ENCODE results near the gene RAB11FIP4. TPM values are rescaled to one million over a fixed set of nuclear protein-coding genes. Genes with fewer than 3 reads are reported as not detected.
A peak's percentile ranks its signal among the peaks of the same experiment; 100 is the strongest.
"Not testable (repeated sequence)": the region's sequence is repeated elsewhere in the genome, so short reads cannot be mapped to it uniquely, and the experiment has no call there.

Gene RAB11FIP4, protein sequence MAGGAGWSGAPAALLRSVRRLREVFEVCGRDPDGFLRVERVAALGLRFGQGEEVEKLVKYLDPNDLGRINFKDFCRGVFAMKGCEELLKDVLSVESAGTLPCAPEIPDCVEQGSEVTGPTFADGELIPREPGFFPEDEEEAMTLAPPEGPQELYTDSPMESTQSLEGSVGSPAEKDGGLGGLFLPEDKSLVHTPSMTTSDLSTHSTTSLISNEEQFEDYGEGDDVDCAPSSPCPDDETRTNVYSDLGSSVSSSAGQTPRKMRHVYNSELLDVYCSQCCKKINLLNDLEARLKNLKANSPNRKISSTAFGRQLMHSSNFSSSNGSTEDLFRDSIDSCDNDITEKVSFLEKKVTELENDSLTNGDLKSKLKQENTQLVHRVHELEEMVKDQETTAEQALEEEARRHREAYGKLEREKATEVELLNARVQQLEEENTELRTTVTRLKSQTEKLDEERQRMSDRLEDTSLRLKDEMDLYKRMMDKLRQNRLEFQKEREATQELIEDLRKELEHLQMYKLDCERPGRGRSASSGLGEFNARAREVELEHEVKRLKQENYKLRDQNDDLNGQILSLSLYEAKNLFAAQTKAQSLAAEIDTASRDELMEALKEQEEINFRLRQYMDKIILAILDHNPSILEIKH
- 10 to 100 TPM in 6 of 8 experiments, 1 to 10 TPM in 2; 7.0 to 44.2 (median 25.2) TPM for total RNA-seq

DNA sequence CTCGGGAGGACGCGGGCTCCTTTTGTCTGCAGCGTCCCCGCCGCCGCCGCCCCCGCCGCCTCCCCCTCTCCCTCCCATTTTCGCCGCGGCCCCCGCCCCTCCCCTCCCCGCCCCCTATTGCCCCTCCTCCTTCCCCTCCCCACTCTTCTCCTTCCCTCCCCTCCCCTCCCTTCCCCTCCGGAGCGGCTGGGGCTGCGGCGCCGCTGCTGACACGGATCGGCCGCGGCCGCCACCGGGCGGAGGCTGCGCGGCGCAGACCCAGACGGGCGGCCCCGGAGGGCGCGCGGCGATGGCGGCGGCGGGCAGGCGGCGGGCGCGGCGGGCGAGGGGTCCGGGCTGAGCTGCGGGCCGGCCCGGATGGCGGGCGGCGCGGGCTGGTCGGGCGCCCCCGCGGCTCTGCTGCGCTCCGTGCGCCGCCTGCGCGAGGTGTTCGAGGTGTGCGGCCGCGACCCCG is at the start of gene RAB11FIP4:
RAB11FIP4 (plus strand) TSS at position 180 of the 454 bp plus-strand sequence; CDS start at position 358, 178 bp downstream.
- WGBS, 10 experiments = no CpG with 5 or more reads among the region's 69 CpGs

DNA sequence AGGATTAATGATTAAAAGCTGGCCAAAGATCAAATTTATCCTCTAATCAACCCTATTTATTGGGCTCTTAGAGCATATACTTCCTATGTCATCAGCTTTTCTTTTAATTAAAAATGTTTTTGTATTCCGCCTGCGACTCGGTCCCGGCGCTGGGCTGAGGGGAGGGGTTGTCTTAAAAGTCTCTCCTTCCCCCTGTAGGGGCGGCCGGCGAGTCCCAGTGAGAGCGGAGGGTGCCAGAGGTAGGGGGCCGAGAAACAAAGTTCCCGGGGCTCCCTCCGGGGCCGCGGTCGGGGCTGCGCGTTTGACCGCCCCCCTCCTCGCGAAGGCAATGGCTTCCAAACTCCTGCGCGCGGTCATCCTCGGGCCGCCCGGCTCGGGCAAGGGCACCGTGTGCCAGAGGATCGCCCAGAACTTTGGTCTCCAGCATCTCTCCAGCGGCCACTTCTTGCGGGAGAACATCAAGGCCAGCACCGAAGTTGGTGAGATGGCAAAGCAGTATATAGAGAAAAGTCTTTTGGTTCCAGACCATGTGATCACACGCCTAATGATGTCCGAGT is 46.2 kb upstream of the RAB11FIP4 start:
- WGBS, 10 experiments = 100% methylated on average over 3 of the region's 34 CpGs; no CpG with 5 or more reads in 9 of the 10 experiments
- in situ Hi-C loops (cut with MboI; ENCODE audit: low pct_unique_long_range_greater_than_20kb in 2 of 9, low sequenced_read_pairs in 9 of 9, unreplicated experiment in 9 of 9); H3K4me3 ChIP-seq; H3K27ac ChIP-seq; H3K4me1 ChIP-seq (replicated peaks in 1 of 2): not testable (repeated sequence)
- ATAC-seq (replicated peaks in 6 of 8) = peak in 4 of 8 experiments; percentile 16 to 49 (median 24)

More for the DNA sequence above, at the start of gene RAB11FIP4:
- Histone ChIP-seq H3K27ac (peak within 1 kb of the TSS; percentile 49 to 79), H3K4me3 (peak within 1 kb of the TSS; percentile 59 to 97 (median 64)), H3K4me1 (replicated peaks in 1 of 2) (peaks cover 32 to 38% of the 10 kb centered on the region in 2 donors)
- in situ Hi-C loops (cut with MboI; ENCODE audit: low pct_unique_long_range_greater_than_20kb in 2 of 9, low sequenced_read_pairs in 9 of 9, unreplicated experiment in 9 of 9) = loop anchor here in 2 of 9 experiments (25.0 kb wide), 1 partner anchor 121 kb away; no protein-coding TSS in a partner anchor
- peak; percentile 35 to 74 (median 66) for ATAC-seq (replicated peaks in 6 of 8)

DNA sequence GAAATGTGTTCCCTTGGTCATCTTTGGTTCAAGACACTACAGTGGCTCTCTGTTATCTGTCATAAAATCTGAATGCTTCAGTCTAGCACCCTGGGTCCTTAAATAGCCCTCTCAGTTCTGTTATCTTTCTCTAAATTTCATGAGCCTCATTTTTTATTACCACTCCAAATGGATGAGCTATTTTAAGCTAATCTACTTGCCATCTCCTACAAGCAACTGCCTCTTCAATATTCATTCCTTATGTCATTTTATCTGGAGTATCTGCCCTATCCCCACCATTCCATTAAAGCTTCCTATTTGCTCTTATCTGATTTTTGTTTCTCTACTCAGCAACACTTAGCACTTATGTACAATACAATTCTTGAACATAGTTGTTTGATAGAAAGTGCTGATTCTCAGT is 42.0 kb upstream of the RAB11FIP4 start:
- Histone ChIP-seq H3K4me3 (no peak overlapping the region), H3K4me1 (replicated peaks in 1 of 2) (no peaks in the 10 kb centered on the region), H3K27ac (no peak overlapping the region)
- ATAC-seq (replicated peaks in 6 of 8) = no peak
- in situ Hi-C loops (cut with MboI; ENCODE audit: low pct_unique_long_range_greater_than_20kb in 2 of 9, low sequenced_read_pairs in 9 of 9, unreplicated experiment in 9 of 9) = no loop called here

DNA sequence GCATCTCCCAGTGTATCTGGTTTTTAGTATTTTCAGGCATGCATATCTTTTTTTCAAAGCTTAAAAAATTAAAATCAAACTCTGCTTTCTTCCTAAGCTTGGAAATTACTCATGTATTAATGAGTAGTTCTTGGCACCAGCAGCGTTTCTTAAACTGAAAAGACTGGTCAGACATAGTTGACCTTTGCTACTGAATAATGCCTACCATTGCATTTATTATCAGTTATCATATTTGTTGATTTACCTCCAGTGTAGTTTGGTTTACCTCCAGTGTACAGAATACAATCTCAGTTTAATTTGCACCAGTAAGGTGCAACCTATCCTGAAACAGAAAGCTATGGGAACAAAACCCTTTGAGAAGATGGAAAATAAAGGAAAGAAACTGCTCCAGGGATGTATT is 35.5 kb upstream of the RAB11FIP4 start:
- no peak overlapping the region for H3K27ac ChIP-seq
- H3K4me1 ChIP-seq (replicated peaks in 1 of 2) = no peaks in the 10 kb centered on the region
- WGBS, 10 experiments = 0 to 100% (median 75%) methylated on average over 1 of the region's 1 CpG; no CpG with 5 or more reads in 2 of the 10 experiments
- H3K4me3 ChIP-seq = no peak overlapping the region
- ATAC-seq (replicated peaks in 6 of 8) = no peak
- in situ Hi-C loops (cut with MboI; ENCODE audit: low pct_unique_long_range_greater_than_20kb in 2 of 9, low sequenced_read_pairs in 9 of 9, unreplicated experiment in 9 of 9) = no loop called here

DNA sequence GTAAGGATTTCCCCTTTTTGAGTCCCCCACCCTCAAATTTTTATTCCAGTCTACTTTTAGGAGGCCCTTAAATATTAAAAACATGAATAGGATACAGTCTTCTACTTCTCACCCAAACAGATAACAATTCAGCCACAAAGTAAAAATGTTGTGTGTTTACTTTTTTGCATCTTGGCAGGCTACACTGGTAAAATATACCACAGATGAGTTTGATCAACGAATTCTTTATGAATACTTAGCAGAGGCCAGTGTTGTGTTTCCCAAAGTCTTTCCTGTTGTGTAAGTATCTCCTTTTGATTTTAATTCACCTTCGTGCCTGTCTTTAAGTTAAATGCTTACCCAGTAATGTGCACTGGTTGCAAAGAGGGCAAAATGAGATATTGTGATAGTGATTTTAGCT is 34.4 kb upstream of the RAB11FIP4 start:
- Histone ChIP-seq H3K27ac (no peak overlapping the region), H3K4me3 (no peak overlapping the region), H3K4me1 (replicated peaks in 1 of 2) (no peaks in the 10 kb centered on the region)
- no peak for ATAC-seq (replicated peaks in 6 of 8)
- in situ Hi-C loops (cut with MboI; ENCODE audit: low pct_unique_long_range_greater_than_20kb in 2 of 9, low sequenced_read_pairs in 9 of 9, unreplicated experiment in 9 of 9) = no loop called here
- 50 to 100% (median 94%) methylated on average over 1 to 2 of the region's 2 CpGs; no CpG with 5 or more reads in 1 of the 10 experiments for WGBS, 10 experiments

DNA sequence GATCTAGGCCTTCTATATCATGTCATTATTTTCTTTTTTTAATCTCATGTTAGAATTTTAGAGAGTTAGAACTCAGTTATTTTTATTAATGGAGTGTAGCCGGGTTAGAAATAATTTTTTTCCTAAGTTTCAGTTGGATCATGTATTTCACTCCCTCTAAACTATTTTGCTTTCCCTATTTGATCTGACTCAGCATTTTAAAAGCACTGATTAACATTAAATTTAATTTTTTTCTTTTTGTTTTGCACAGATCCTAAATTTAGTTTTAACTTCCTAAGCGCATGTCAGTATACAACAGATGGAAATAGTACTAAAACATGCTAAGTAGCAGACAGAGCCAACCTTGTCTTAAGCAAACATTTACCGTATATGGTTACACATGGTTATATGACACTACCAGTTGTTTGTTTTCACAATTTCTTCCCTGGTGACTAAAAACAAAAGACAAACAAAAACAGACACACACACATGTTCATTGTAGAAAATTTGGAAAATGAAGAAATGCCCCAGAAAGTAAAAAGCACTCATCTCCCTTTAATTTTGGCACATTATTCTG is 33.6 kb upstream of the RAB11FIP4 start:
- H3K27ac ChIP-seq = no peak overlapping the region

DNA sequence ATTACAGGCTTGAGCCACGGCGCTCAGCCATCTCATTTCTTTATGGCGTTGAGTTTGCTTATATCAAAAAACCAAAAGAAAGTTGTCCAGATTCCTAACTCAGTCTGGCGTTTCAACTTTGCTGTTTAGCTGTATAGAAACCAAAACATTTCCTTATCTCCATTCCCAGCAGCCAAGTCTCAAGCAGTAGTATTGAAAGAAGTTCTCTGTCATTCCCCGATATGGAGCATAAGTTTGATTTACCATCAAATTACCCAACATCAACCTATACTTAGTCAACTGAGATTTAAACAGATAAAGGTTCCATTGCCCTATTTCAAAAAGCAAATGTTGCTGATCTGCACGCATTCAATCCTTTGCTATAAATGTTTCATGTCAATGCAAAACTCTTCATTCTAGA is 27.5 kb upstream of the RAB11FIP4 start:
- Histone ChIP-seq H3K4me1 (replicated peaks in 1 of 2) (no peaks in the 10 kb centered on the region), H3K4me3 (no peak overlapping the region), H3K27ac (no peak overlapping the region)
- 94 to 100% (median 100%) methylated on average over 1 to 6 of the region's 6 CpGs; no CpG with 5 or more reads in 2 of the 10 experiments for WGBS, 10 experiments
- in situ Hi-C loops (cut with MboI; ENCODE audit: low pct_unique_long_range_greater_than_20kb in 2 of 9, low sequenced_read_pairs in 9 of 9, unreplicated experiment in 9 of 9) = no loop called here
- ATAC-seq (replicated peaks in 6 of 8) = no peak

More for the DNA sequence above, 33.6 kb upstream of the RAB11FIP4 start:
- Histone ChIP-seq H3K4me3 (no peak overlapping the region), H3K4me1 (replicated peaks in 1 of 2) (no peaks in the 10 kb centered on the region)
- WGBS, 10 experiments = 50 to 100% (median 89%) methylated on average over 2 to 3 of the region's 3 CpGs
- ATAC-seq (replicated peaks in 6 of 8) = peak in 3 of 8 experiments; percentile 85 to 97 (median 88)
- in situ Hi-C loops (cut with MboI; ENCODE audit: low pct_unique_long_range_greater_than_20kb in 2 of 9, low sequenced_read_pairs in 9 of 9, unreplicated experiment in 9 of 9) = no loop called here

DNA sequence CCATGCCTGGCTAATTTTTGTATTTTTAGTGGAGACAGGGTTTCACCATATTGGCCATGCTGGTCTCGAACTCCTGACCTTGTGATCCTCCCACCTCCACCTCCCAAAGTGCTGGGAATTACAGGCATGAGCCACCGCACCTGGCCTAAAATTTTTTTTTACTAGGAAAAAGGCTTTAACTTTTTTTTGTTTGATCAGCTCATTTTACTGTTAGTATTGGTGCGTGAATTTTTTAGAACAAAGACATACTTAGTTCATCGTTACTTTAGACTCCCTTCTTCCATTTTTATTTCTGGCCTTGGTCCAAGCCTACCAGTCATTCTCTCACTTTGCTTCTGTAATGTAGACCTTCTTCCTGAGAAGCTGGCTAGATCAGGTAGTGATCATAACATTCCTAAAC is 25.4 kb upstream of the RAB11FIP4 start:
- H3K27ac ChIP-seq = no peak overlapping the region
- no peak overlapping the region for H3K4me3 ChIP-seq
- in situ Hi-C loops (cut with MboI; ENCODE audit: low pct_unique_long_range_greater_than_20kb in 2 of 9, low sequenced_read_pairs in 9 of 9, unreplicated experiment in 9 of 9) = no loop called here
- 60 to 100% (median 96%) methylated on average over 2 to 4 of the region's 4 CpGs; no CpG with 5 or more reads in 1 of the 10 experiments for WGBS, 10 experiments
- H3K4me1 ChIP-seq (replicated peaks in 1 of 2) = no peaks in the 10 kb centered on the region
- no peak for ATAC-seq (replicated peaks in 6 of 8)

DNA sequence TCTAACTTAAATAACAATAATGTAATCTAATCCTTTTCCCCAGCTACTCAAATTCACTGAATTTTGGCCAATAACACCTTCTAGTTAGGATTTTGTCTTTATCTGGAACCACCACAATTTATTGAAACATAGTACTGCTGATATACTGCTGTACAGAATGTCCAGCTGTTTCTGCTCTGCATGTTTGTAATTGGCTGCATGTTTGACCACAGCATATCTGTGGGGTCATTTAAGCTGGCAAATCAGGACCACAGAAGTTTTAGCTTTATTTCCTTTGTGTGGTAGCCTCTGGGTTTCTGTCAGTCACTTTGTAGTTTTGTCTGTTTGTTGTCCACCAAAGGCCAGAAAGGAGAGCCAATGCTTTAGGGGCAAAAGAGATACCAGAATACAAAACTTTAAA is 22.2 kb upstream of the RAB11FIP4 start:
- Histone ChIP-seq H3K27ac (no peak overlapping the region), H3K4me3 (no peak overlapping the region), H3K4me1 (replicated peaks in 1 of 2) (no peaks in the 10 kb centered on the region)
- in situ Hi-C loops (cut with MboI; ENCODE audit: low pct_unique_long_range_greater_than_20kb in 2 of 9, low sequenced_read_pairs in 9 of 9, unreplicated experiment in 9 of 9) = no loop called here
- ATAC-seq (replicated peaks in 6 of 8) = no peak

DNA sequence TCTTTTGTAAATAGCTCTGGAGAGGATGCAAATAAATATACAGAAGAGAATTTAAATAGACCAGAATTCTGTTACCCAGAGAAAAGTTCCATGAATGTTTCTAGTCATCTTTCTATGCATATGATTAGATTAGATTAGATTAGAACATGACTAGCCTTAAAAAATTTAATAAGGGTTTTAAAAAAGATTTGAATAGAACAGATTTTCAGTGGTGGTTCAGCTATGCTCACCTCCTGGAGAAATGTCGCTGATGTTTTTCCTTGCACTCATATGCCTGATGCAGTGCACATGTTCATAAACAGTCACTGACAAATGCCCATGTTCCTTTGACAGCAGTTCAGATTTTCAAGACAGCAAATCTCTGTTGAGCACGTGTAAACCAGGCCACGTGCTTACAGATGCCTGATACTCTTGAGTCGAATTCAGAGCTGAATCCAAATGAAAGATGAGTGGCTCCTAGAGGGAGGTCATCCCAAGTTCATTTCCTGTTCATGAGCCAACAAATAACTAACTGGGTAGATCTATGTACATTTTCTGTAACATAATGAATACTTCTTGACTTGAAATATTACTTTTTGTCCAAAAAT is 19.9 kb upstream of the RAB11FIP4 start:
- WGBS, 10 experiments = 0 to 86% (median 58%) methylated on average over 1 to 4 of the region's 4 CpGs; no CpG with 5 or more reads in 1 of the 10 experiments
- no peak overlapping the region for H3K4me3 ChIP-seq
- peak in 3 of 8 experiments; percentile 84 to 90 (median 88) for ATAC-seq (replicated peaks in 6 of 8)
- H3K27ac ChIP-seq = no peak overlapping the region
- in situ Hi-C loops (cut with MboI; ENCODE audit: low pct_unique_long_range_greater_than_20kb in 2 of 9, low sequenced_read_pairs in 9 of 9, unreplicated experiment in 9 of 9) = no loop called here
- H3K4me1 ChIP-seq (replicated peaks in 1 of 2) = no peaks in the 10 kb centered on the region

DNA sequence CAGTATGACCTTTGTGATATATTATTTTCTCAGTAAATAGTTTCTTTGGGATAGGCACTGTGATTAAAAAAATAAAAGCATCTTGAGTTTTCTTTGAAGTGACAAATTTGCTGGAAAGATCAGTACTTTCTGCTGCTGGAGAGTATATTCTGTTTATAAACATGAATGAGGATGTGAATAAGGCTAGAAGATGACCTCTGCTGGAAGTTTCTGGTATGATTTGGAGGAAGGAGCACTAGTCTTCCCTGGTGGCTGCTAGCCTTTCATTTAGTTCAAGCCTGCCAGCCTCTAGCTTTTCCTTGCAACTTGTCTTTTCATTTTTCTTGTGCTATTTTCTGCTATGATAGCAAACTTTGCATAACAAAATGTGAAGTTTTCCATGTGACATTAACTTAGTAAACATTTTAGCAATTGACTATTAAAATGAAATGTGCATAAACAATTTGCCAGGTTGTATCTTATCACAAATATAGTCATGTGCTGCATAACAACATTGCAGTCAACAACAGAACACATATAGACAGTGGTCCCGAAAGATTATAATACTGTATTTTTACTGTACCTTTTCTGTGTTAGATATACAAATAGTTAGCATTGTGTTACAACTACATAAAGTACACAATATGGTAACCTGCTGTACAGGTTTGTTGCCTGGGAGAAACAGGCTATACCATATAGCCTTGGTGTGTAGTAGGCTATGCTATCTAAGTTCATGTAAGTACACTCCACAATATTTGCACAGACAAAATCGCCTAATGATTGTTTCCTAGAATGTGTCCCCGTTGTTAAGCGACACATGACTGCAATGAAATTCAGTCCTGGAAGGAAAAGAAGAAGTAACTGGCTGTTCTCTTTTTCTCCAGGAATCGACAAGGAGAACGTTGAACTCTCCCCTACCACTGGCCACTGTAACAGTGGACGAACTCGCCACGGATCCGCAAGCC is 18.1 kb upstream of the RAB11FIP4 start:
- WGBS, 10 experiments = 89 to 100% (median 92%) methylated on average over 3 to 10 of the region's 10 CpGs; no CpG with 5 or more reads in 1 of the 10 experiments
- peak in 4 of 8 experiments; percentile 33 to 81 (median 72) for ATAC-seq (replicated peaks in 6 of 8)
- in situ Hi-C loops (cut with MboI; ENCODE audit: low pct_unique_long_range_greater_than_20kb in 2 of 9, low sequenced_read_pairs in 9 of 9, unreplicated experiment in 9 of 9) = no loop called here
- Histone ChIP-seq H3K4me3 (no peak overlapping the region), H3K27ac (no peak overlapping the region), H3K4me1 (replicated peaks in 1 of 2) (no peaks in the 10 kb centered on the region)

DNA sequence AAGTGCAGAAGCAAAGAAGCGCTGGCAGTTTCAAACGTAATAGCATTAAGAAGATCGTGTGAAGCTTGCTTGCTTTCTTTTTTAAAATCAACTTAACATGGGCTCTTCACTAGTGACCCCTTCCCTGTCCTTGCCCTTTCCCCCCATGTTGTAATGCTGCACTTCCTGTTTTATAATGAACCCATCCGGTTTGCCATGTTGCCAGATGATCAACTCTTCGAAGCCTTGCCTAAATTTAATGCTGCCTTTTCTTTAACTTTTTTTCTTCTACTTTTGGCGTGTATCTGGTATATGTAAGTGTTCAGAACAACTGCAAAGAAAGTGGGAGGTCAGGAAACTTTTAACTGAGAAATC is 17.4 kb upstream of the RAB11FIP4 start:
- no peak overlapping the region for H3K4me3 ChIP-seq
- no peak overlapping the region for H3K27ac ChIP-seq
- no peaks in the 10 kb centered on the region for H3K4me1 ChIP-seq (replicated peaks in 1 of 2)
- no peak for ATAC-seq (replicated peaks in 6 of 8)
- in situ Hi-C loops (cut with MboI; ENCODE audit: low pct_unique_long_range_greater_than_20kb in 2 of 9, low sequenced_read_pairs in 9 of 9, unreplicated experiment in 9 of 9) = no loop called here
- 61 to 100% (median 96%) methylated on average over 1 to 6 of the region's 6 CpGs for WGBS, 10 experiments
